GM12873 (cell line): ENCODE results near the gene RING1.

Experiments used
- CTCF ChIP-seq: IDR thresholded peaks from 2 replicates; pipeline ENCODE4 v1.5.1; 2012; ENCODE audit warnings: low read depth, mild to moderate bottlenecking, moderate library complexity, low read length, control low read depth; ENCODE audit not compliant: insufficient read depth; ENCODE audit errors: missing control alignments

The RING1 gene

GRCh38 chr6:33191383-33192104, 16.8 kb upstream of the RING1 start:
- TF ChIP-seq CTCF: no peak

GRCh38 chr6:33192105-33192646, 16.1 kb upstream of the RING1 start, which contains the start of gene COL11A2:
TSS of gene COL11A2 (minus strand) at chr6:33192467. CDS start at chr6:33192240, 227 bp downstream.
- no peak for TF ChIP-seq CTCF

GRCh38 chr6:33192671-33193602, 15.4 kb upstream of the RING1 start:
- no peak for TF ChIP-seq CTCF

GRCh38 chr6:33193619-33194018, 14.7 kb upstream of the RING1 start:
- TF ChIP-seq CTCF: no peak

- TF ChIP-seq CTCF: no peak
Measured at GRCh38 chr6:33194431-33194979, 13.8 kb upstream of the RING1 start.

GRCh38 chr6:33195304-33196165, 12.8 kb upstream of the RING1 start:
- no peak for TF ChIP-seq CTCF
